GM23338 (cell line): ENCODE results near the gene ACSBG1. TPM values are rescaled to one million over a fixed set of nuclear protein-coding genes. Genes with fewer than 3 reads are reported as not detected.
"Not testable (repeated sequence)": the region's sequence is repeated elsewhere in the genome, so short reads cannot be mapped to it uniquely, and the experiment has no call there.

Experiments used
- ATAC-seq: fragments of 200-7000 bp; cut with Tn5 transposase; 3 replicates; pipeline ENCODE4 v1.9.1; 2020
- DNase-seq: peaks from one replicate; pipeline ENCODE4 v3.0.0-alpha.2; 2015; ENCODE audit warnings: low spot score
- H2AFZ ChIP-seq: fragments of 200-600 bp; sonication (generic); 2 replicates; pipeline ENCODE4 v1.8.0; 2016; ENCODE audit warnings: antibody characterized with exemption, mild to moderate bottlenecking, moderate library complexity
- H3F3A ChIP-seq: fragments of 200-600 bp; sonication (generic); replicated peaks from 2 replicates; pipeline ENCODE4 v1.8.0; 2017; ENCODE audit warnings: antibody characterized with exemption, mixed run types, low read depth
- H3K27ac ChIP-seq: fragments of 200-600 bp; sonication (generic); 2 replicates; pipeline ENCODE4 v1.6.1; 2016; ENCODE audit warnings: low read depth
- H3K27me3 ChIP-seq: fragments of 200-600 bp; sonication (generic); 2 replicates; pipeline ENCODE4 v1.8.0; 2016; ENCODE audit warnings: mild to moderate bottlenecking, mixed run types, moderate library complexity; ENCODE audit not compliant: insufficient read depth
- H3K36me3 ChIP-seq: fragments of 200-600 bp; sonication (generic); 2 replicates; pipeline ENCODE4 v1.8.0; 2016; ENCODE audit warnings: mild to moderate bottlenecking; ENCODE audit not compliant: insufficient read depth
- H3K4me1 ChIP-seq: fragments of 200-600 bp; sonication (generic); 2 replicates; pipeline ENCODE4 v1.8.0; 2016; ENCODE audit warnings: mild to moderate bottlenecking, moderate library complexity; ENCODE audit not compliant: insufficient read depth
- H3K4me2 ChIP-seq: fragments of 200-600 bp; sonication (generic); 2 replicates; pipeline ENCODE4 v1.7.1; 2017; ENCODE audit warnings: mixed run types
- H3K4me3 ChIP-seq: fragments of 200-600 bp; sonication (generic); 2 replicates; pipeline ENCODE4 v1.6.1; 2016; ENCODE audit warnings: mixed run types
- H3K79me2 ChIP-seq: fragments of 200-600 bp; sonication (generic); replicated peaks from 2 replicates; pipeline ENCODE4 v1.8.0; 2017; ENCODE audit warnings: mild to moderate bottlenecking; ENCODE audit not compliant: insufficient read depth
- H3K9me2 ChIP-seq: fragments of 200-600 bp; sonication (generic); 2 replicates; pipeline ENCODE4 v1.8.0; 2017; ENCODE audit not compliant: insufficient read depth
- H4K20me1 ChIP-seq: fragments of 200-600 bp; sonication (generic); replicated peaks from 2 replicates; pipeline ENCODE4 v1.8.0; 2017; ENCODE audit warnings: mild to moderate bottlenecking; ENCODE audit not compliant: insufficient read depth
- H3K27ac Mint-ChIP-seq: 2 replicates; pipeline ENCODE4 v1.8.0; 2020; ENCODE audit warnings: inconsistent platforms, mild to moderate bottlenecking, moderate library complexity, mixed read lengths
- H3K27me3 Mint-ChIP-seq: 3 replicates; pipeline ENCODE4 v1.8.0; 2022; ENCODE audit warnings: low read depth, mild to moderate bottlenecking, moderate library complexity, mixed read lengths, inconsistent platforms; ENCODE audit not compliant: insufficient read depth, poor library complexity
- H3K36me3 Mint-ChIP-seq: 3 replicates; pipeline ENCODE4 v1.8.0; 2021; ENCODE audit warnings: low read depth, mild to moderate bottlenecking, inconsistent platforms, moderate library complexity, mixed read lengths
- H3K4me1 Mint-ChIP-seq: 3 replicates; pipeline ENCODE4 v1.8.0; 2020; ENCODE audit warnings: mild to moderate bottlenecking, inconsistent platforms, mixed read lengths
- H3K4me3 Mint-ChIP-seq: 3 replicates; pipeline ENCODE4 v1.8.0; 2021; ENCODE audit warnings: moderate library complexity, mild to moderate bottlenecking, inconsistent platforms, mixed read lengths
- H3K9me3 Mint-ChIP-seq: 3 replicates; pipeline ENCODE4 v1.8.0; 2020; ENCODE audit warnings: moderate library complexity, mild to moderate bottlenecking, inconsistent platforms, mixed read lengths
- CREB1 ChIP-seq: fragments of 250-450 bp; sonication (Bioruptor Pico); IDR thresholded peaks from 2 replicates; pipeline ENCODE4 v1.5.0; 2020; ENCODE audit warnings: low read depth, mild to moderate bottlenecking, moderate library complexity
- JUNB ChIP-seq: IDR thresholded peaks from one replicate; pipeline ENCODE4 v1.6.1; 2016; ENCODE audit warnings: antibody characterized with exemption; ENCODE audit not compliant: unreplicated experiment
- NANOG ChIP-seq: IDR thresholded peaks from 2 replicates; pipeline ENCODE4 v1.6.1; 2016; ENCODE audit warnings: antibody characterized with exemption, borderline replicate concordance
- STAT1 ChIP-seq: IDR thresholded peaks from one replicate; pipeline ENCODE4 v1.6.1; 2016; ENCODE audit warnings: antibody characterized with exemption; ENCODE audit not compliant: unreplicated experiment
- ZNF331 ChIP-seq: fragments of 250-450 bp; sonication (Bioruptor Pico); IDR thresholded peaks from 2 replicates; pipeline ENCODE4 v1.5.0; 2020; ENCODE audit warnings: low read depth, mild to moderate bottlenecking, moderate library complexity
- polyA plus RNA-seq: library from polyadenylated mRNA; unstranded; fragments of >200 nt; fragmentation: Nextera tagmentation; extraction: Ambion mirVana; gene quantifications from 2 replicates; pipeline ENCODE4 v1.2.1, GENCODE V29; 2016
- total RNA-seq: library from RNA; depleted of rRNA; stranded (reverse); fragments of >200 nt; shearing (Covaris generic); gene quantifications from 2 replicates; pipeline ENCODE4 v1.2.3, GENCODE V29; 2014
- TF ChIP-seq, protein P1 (sequence below), 2 experiments: fragments of 200-600 bp in 1 of 2; sonication (generic) in 1 of 2; conservative IDR thresholded peaks; 2 replicates each; pipeline versions ENCODE4 v1.5.1 to v1.6.1; 2016 to 2017; ENCODE audit warnings: antibody characterized with exemption in 2 of 2, low read depth in 2 of 2, mild to moderate bottlenecking in 2 of 2, moderate library complexity in 1 of 2
- TF ChIP-seq, protein P2 (sequence below): IDR thresholded peaks from 2 replicates; pipeline ENCODE4 v1.6.1; 2016; ENCODE audit warnings: antibody characterized with exemption

Gene ACSBG1
- total and polyA plus RNA-seq, 2 experiments from 2014 or later: 1.9 to 10.0 TPM

DNA sequence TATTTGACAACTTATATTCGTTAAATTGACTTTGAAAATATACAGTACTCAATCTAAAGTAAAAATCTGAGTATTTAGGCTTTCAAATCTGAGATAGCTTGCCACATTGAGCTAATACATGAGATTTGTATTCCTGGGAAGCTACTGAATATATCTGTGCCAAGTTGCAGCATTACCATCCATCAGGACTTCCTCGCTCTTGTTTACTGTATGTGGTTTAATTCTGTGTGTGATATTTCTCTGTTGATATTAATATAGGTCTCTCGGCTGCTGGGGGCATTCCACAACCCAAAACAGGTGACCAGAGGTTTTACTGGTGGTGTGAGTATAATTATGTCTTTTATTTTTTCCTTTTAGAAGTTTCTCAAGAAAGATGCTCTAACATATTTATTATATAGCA lies 79.4 kb downstream of the ACSBG1 start:
- Histone ChIP-seq H4K20me1 (peaks cover 16% of the 10 kb centered on the region), H2AFZ (no peak overlapping the region), H3K4me1 (peaks cover 35% of the 10 kb centered on the region), H3K9me2 (no peaks in the 10 kb centered on the region), H3K4me3 (no peak overlapping the region), H3K36me3 (no peaks in the 10 kb centered on the region), H3K4me2 (no peak overlapping the region), H3F3A (no peaks in the 10 kb centered on the region; the same call in 1 of the 2 replicates), H3K27ac (no peak overlapping the region), H3K27me3 (peaks cover 7% of the 10 kb centered on the region; the same call in 1 of the 2 replicates), H3K79me2 (peaks cover 38% of the 10 kb centered on the region)
- TF ChIP-seq NANOG: no peak
- no peak for TF ChIP-seq ZNF331 (CRISPR knock-in tag)
- TF ChIP-seq, protein P1, sequence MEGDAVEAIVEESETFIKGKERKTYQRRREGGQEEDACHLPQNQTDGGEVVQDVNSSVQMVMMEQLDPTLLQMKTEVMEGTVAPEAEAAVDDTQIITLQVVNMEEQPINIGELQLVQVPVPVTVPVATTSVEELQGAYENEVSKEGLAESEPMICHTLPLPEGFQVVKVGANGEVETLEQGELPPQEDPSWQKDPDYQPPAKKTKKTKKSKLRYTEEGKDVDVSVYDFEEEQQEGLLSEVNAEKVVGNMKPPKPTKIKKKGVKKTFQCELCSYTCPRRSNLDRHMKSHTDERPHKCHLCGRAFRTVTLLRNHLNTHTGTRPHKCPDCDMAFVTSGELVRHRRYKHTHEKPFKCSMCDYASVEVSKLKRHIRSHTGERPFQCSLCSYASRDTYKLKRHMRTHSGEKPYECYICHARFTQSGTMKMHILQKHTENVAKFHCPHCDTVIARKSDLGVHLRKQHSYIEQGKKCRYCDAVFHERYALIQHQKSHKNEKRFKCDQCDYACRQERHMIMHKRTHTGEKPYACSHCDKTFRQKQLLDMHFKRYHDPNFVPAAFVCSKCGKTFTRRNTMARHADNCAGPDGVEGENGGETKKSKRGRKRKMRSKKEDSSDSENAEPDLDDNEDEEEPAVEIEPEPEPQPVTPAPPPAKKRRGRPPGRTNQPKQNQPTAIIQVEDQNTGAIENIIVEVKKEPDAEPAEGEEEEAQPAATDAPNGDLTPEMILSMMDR (conservative IDR thresholded peaks at IDR 0.05; ENCODE audit: low read depth in 2 of 2): no peak
- no peak for TF ChIP-seq CREB1 (CRISPR knock-in tag)
- no peak for TF ChIP-seq JUNB
- TF ChIP-seq STAT1: no peak
- TF ChIP-seq, protein P2, sequence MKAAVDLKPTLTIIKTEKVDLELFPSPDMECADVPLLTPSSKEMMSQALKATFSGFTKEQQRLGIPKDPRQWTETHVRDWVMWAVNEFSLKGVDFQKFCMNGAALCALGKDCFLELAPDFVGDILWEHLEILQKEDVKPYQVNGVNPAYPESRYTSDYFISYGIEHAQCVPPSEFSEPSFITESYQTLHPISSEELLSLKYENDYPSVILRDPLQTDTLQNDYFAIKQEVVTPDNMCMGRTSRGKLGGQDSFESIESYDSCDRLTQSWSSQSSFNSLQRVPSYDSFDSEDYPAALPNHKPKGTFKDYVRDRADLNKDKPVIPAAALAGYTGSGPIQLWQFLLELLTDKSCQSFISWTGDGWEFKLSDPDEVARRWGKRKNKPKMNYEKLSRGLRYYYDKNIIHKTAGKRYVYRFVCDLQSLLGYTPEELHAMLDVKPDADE: no peak
- Mint-ChIP-seq H3K36me3 (peaks cover 4% of the 10 kb centered on the region; the same call in 1 of the 3 replicates), H3K4me1 (peaks cover 35% of the 10 kb centered on the region), H3K4me3 (no peak overlapping the region), H3K27me3 (peaks cover 7% of the 10 kb centered on the region), H3K9me3 (no peaks in the 10 kb centered on the region), H3K27ac (no peak overlapping the region)
- ATAC-seq (no peak), DNase-seq (no peak)

- not testable (repeated sequence) for H2AFZ ChIP-seq, ATAC-seq, H3K27ac ChIP-seq, DNase-seq, H3K36me3 ChIP-seq, H3K36me3 Mint-ChIP-seq, H3K4me3 ChIP-seq, H3K9me2 ChIP-seq, H3F3A ChIP-seq, H3K9me3 Mint-ChIP-seq, H3K27ac Mint-ChIP-seq, H3K27me3 ChIP-seq, H3K27me3 Mint-ChIP-seq, H3K4me3 Mint-ChIP-seq
- peaks cover 38% of the 10 kb centered on the region for H3K79me2 ChIP-seq
- peaks cover 27% of the 10 kb centered on the region for H3K4me1 ChIP-seq
- peaks cover 16% of the 10 kb centered on the region for H4K20me1 ChIP-seq
- peaks cover 29% of the 10 kb centered on the region for H3K4me1 Mint-ChIP-seq
- peak overlapping the region; percentile 96; the same call in 1 of the 2 replicates for H3K4me2 ChIP-seq
Measured at GRCh38 chr15:78151075-78151474, 83.3 kb downstream of the ACSBG1 start.
